ENCODE measurements around the gene HLA-DRA. TPM values are rescaled to one million over a fixed set of nuclear protein-coding genes. Genes with fewer than 3 reads are reported as not detected.
"Not testable (repeated sequence)": the region's sequence is repeated elsewhere in the genome, so short reads cannot be mapped to it uniquely, and the experiment has no call there.

Gene HLA-DRA
- polyA plus RNA-seq, 2 of the 4 experiments (the other 2 are of a cell fraction) = not detected

- ATAC-seq (no peak), FAIRE-seq (no peak), DNase-seq (ENCODE audit: low read depth in 1 of 2, low spot score in 1 of 2) (no peak)
- no peak overlapping the region for H3K4me3 ChIP-seq
- H3K9me3 ChIP-seq = no peaks in the 10 kb centered on the region
- WGBS (ENCODE audit: missing lambda C conversion rate) = 60% methylated on average over 5 of the region's 5 CpGs
- ChIA-PET CTCF (no interaction called here), POLR2A (no interaction called here)
- H3K27ac ChIP-seq = no peak overlapping the region
- TF ChIP-seq, protein P1, sequence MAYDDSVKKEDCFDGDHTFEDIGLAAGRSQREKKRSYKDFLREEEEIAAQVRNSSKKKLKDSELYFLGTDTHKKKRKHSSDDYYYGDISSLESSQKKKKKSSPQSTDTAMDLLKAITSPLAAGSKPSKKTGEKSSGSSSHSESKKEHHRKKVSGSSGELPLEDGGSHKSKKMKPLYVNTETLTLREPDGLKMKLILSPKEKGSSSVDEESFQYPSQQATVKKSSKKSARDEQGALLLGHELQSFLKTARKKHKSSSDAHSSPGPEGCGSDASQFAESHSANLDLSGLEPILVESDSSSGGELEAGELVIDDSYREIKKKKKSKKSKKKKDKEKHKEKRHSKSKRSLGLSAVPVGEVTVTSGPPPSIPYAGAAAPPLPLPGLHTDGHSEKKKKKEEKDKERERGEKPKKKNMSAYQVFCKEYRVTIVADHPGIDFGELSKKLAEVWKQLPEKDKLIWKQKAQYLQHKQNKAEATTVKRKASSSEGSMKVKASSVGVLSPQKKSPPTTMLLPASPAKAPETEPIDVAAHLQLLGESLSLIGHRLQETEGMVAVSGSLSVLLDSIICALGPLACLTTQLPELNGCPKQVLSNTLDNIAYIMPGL (CRISPR knock-in tag; IDR thresholded peaks at IDR 0.05; ENCODE audit: borderline replicate concordance) = no peak
- TF ChIP-seq NPAS2 (CRISPR knock-in tag; IDR thresholded peaks at IDR 0.05; ENCODE audit: borderline replicate concordance) = no peak
- no peak for TF ChIP-seq KDM5A (IDR thresholded peaks at IDR 0.05)
- TF ChIP-seq, protein P2, sequence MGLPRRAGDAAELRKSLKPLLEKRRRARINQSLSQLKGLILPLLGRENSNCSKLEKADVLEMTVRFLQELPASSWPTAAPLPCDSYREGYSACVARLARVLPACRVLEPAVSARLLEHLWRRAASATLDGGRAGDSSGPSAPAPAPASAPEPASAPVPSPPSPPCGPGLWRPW (IDR thresholded peaks at IDR 0.05) = no peak
- no peak for TF ChIP-seq NFE2L2 (conservative IDR thresholded peaks at IDR 0.05; ENCODE audit: low read length)
- no peak for TF ChIP-seq CHD2 (IDR thresholded peaks at IDR 0.05; ENCODE audit: low read length, partially characterized antibody)
- no peak for TF ChIP-seq FOXS1 (CRISPR knock-in tag; IDR thresholded peaks at IDR 0.05)
- no peak for TF ChIP-seq CHD4 (IDR thresholded peaks at IDR 0.05; ENCODE audit: borderline replicate concordance)
- TF ChIP-seq RNF2 (IDR thresholded peaks at IDR 0.05; ENCODE audit: borderline replicate concordance, low read depth) = no peak
- no peak for TF ChIP-seq ZFP36 (IDR thresholded peaks at IDR 0.05; ENCODE audit: borderline replicate concordance, partially characterized antibody)
- no peaks in the 10 kb centered on the region for H3K4me1 ChIP-seq
- H3K4me2 ChIP-seq = no peak overlapping the region
Observed at GRCh38 chr6:32472781-32473375, 33.2 kb downstream of the HLA-DRA start.

DNA sequence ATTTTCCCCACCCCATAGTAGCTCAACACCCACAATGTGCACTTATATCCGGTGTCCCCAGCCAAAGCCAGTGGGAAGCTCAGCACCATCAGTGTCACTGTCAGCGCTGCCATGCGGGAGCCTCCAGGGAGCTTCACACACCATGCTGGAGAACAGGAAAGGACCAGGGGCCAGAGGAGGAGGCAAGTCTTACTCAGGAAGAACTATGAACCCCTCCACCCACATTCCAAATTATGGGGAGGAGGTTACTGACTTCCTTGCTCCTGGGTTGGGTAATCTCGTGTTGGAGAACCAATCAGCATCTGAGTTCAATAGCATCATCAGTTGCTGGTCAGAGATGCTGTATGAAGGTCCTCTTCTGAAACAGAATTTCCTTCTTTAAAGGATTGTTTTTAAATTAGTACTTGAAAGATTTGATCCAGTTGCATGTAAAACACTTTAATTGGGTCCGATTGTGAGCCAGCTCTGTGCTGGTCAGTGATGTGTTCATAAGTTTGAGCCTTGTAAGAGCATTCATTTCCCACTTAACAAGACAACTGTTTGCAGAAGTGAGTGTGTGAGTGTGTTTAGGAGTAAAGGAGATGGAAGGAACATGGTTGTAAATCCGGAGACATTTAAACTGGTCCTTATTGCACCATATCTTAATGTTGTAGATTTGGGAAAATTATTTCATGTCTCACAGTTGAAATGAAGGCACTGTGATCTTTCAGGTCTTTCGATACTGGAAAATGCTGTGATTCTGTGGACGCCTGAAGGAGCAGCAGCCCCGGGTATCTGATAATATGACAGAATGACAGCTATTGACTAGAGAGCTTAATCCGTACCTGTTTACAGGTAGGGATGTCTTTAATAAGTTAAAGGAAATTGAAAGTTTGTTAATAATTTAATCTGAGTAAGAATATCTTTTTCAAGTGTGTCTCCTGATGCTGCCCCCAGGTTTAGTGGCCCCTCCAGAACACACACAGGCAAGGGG lies 34.0 kb downstream of the HLA-DRA start:
- 25% methylated on average over 10 of the region's 10 CpGs for WGBS (ENCODE audit: missing lambda C conversion rate)
- ATAC-seq = peak; percentile 80 to 90; a peak in 5 of 6 replicates
- CTCF ChIA-PET; H3K4me3 ChIP-seq; POLR2A ChIA-PET; H3K4me1 ChIP-seq; H3K27ac ChIP-seq; H3K9me3 ChIP-seq; FAIRE-seq; H3K4me2 ChIP-seq; DNase-seq (ENCODE audit: low read depth in 1 of 2, low spot score in 1 of 2): not testable (repeated sequence)
- TF ChIP-seq RFX5 (IDR thresholded peaks at IDR 0.05) = peak; percentile 97

GRCh38 chr6:32475392-32476206 lies 35.9 kb downstream of the HLA-DRA start:
- no peaks in the 10 kb centered on the region for H3K9me3 ChIP-seq
- TF ChIP-seq, protein P1 (CRISPR knock-in tag; IDR thresholded peaks at IDR 0.05; ENCODE audit: borderline replicate concordance) = no peak
- TF ChIP-seq CEBPB (IDR thresholded peaks at IDR 0.05) = no peak
- TF ChIP-seq ZSCAN20 (CRISPR knock-in tag; IDR thresholded peaks at IDR 0.05) = no peak
- no peak for TF ChIP-seq EHMT2 (IDR thresholded peaks at IDR 0.05; ENCODE audit: low read depth)
- TF ChIP-seq RAD21 (conservative IDR thresholded peaks at IDR 0.05 in 1 of 2, IDR thresholded peaks at IDR 0.05 in 1 of 2) = no peak
- TF ChIP-seq HOXB13 (CRISPR knock-in tag; IDR thresholded peaks at IDR 0.05; ENCODE audit: low read depth) = no peak
- no peak for TF ChIP-seq ZC3H11A (IDR thresholded peaks at IDR 0.05)
- no peak for TF ChIP-seq POLR2AphosphoS2 (conservative IDR thresholded peaks at IDR 0.05; ENCODE audit: low read length)
- TF ChIP-seq, protein P3, sequence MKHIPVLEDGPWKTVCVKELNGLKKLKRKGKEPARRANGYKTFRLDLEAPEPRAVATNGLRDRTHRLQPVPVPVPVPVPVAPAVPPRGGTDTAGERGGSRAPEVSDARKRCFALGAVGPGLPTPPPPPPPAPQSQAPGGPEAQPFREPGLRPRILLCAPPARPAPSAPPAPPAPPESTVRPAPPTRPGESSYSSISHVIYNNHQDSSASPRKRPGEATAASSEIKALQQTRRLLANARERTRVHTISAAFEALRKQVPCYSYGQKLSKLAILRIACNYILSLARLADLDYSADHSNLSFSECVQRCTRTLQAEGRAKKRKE (CRISPR knock-in tag; IDR thresholded peaks at IDR 0.05; ENCODE audit: low read depth) = no peak
- TF ChIP-seq MYC (IDR thresholded peaks at IDR 0.05; ENCODE audit: borderline replicate concordance, low read length) = no peak
- TF ChIP-seq CHD4 (IDR thresholded peaks at IDR 0.05; ENCODE audit: borderline replicate concordance) = no peak
- TF ChIP-seq FOXS1 (CRISPR knock-in tag; IDR thresholded peaks at IDR 0.05) = no peak
- no peak for TF ChIP-seq PHF8 (IDR thresholded peaks at IDR 0.05; ENCODE audit: borderline replicate concordance, low read depth)
- TF ChIP-seq RNF2 (IDR thresholded peaks at IDR 0.05; ENCODE audit: borderline replicate concordance, low read depth) = no peak
- no peak for TF ChIP-seq TP53 (CRISPR knock-in tag; IDR thresholded peaks at IDR 0.05)
- H3K27ac ChIP-seq = no peak overlapping the region
- ATAC-seq (no peak), DNase-seq (ENCODE audit: low read depth in 1 of 2, low spot score in 1 of 2) (no peak), FAIRE-seq (no peak)
- CTCF ChIA-PET = no interaction called here
- WGBS (ENCODE audit: missing lambda C conversion rate) = 49% methylated on average over 13 of the region's 13 CpGs
- no peaks in the 10 kb centered on the region for H3K4me1 ChIP-seq
- POLR2A ChIA-PET = no interaction called here
- H3K4me2 ChIP-seq = no peak overlapping the region
- no peak overlapping the region for H3K4me3 ChIP-seq

Data from A549 (cell line).